GM12891 (cell line): ENCODE measurements around the gene PCBP3.

ENCODE experiments used
- PAX5 ChIP-seq: IDR thresholded peaks from 2 replicates; pipeline ENCODE4 v1.6.1; 2011; ENCODE audit warnings: low read length, moderate library complexity, mild to moderate bottlenecking; ENCODE audit not compliant: insufficient read depth, severe bottlenecking
- POLR2A ChIP-seq: IDR thresholded peaks from 2 replicates; pipeline ENCODE4 v1.6.1; 2011; ENCODE audit warnings: low read depth, low read length, control low read depth
- POLR2AphosphoS5 ChIP-seq: IDR thresholded peaks from 2 replicates; pipeline ENCODE4 v1.6.1; 2011; ENCODE audit warnings: low read depth, low read length, control low read depth
- POU2F2 ChIP-seq: IDR thresholded peaks from 2 replicates; pipeline ENCODE4 v1.6.1; 2011; ENCODE audit warnings: low read depth, mild to moderate bottlenecking, control low read depth, low read length, moderate library complexity
- SPI1 ChIP-seq: IDR thresholded peaks from 2 replicates; pipeline ENCODE4 v1.6.1; 2011; ENCODE audit warnings: low read depth, low read length, control low read depth
- TAF1 ChIP-seq: IDR thresholded peaks from 2 replicates; pipeline ENCODE4 v1.6.1; 2011; ENCODE audit warnings: low read depth, low read length, control low read depth

DNA sequence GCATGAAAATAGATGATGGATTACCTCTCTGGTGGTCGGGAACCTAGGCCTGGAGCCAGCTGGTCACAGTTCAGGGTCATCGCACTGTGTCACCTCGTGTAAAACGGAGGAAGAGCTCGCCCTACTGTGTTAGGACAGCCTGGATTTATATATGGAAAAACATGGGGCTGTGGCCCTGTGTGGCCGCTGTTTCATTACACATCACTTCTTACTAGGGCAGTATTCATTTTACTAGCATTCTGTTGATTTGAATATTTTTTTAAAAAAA is 233.6 kb downstream of the PCBP3 start:
- TF ChIP-seq POLR2AphosphoS5 (no peak), TAF1 (no peak), POLR2A (no peak), SPI1 (no peak), PAX5 (no peak), POU2F2 (no peak)
